Limb (tissue), 2 donors: ENCODE measurements around the gene RMND1.
A peak's percentile ranks its signal among the peaks of the same experiment; 100 is the strongest.
"Not testable (repeated sequence)": the region's sequence is repeated elsewhere in the genome, so short reads cannot be mapped to it uniquely, and the experiment has no call there.

ENCODE experiments used
- DNase-seq, 2 donors: peaks; one replicate each; pipeline ENCODE4 v3.0.0-alpha.2; 2016; ENCODE audit errors: extremely low spot score in 2 of 2

Gene RMND1

GRCh38 chr6:151387175-151387970, 64.6 kb downstream of the RMND1 start:
- DNase-seq: no peak

- DNase-seq: no peak
These were observed 66.7 kb downstream of the RMND1 start for GRCh38 chr6:151385177-151385576.

GRCh38 chr6:151384151-151384550, 67.8 kb downstream of the RMND1 start:
- no peak for DNase-seq

GRCh38 chr6:151382631-151383030, 69.3 kb downstream of the RMND1 start:
- not testable (repeated sequence) for DNase-seq

- DNase-seq: no peak
These were observed 70.2 kb downstream of the RMND1 start for GRCh38 chr6:151381722-151382121.

- no peak for DNase-seq
These were observed 71.1 kb downstream of the RMND1 start for GRCh38 chr6:151380848-151381205.

- no peak for DNase-seq
These were observed 71.7 kb downstream of the RMND1 start for GRCh38 chr6:151379933-151380847.

- DNase-seq: no peak
These were observed 74.8 kb downstream of the RMND1 start for GRCh38 chr6:151377095-151377494.

- DNase-seq: no peak
These were observed 75.5 kb downstream of the RMND1 start for GRCh38 chr6:151376440-151376839.

- DNase-seq: no peak
These were observed 76.1 kb downstream of the RMND1 start for GRCh38 chr6:151375833-151376232.

GRCh38 chr6:151374036-151374683, 77.8 kb downstream of the RMND1 start:
- no peak for DNase-seq

GRCh38 chr6:151372164-151372563, 79.8 kb downstream of the RMND1 start:
- no peak for DNase-seq

GRCh38 chr6:151370509-151371078, 81.3 kb downstream of the RMND1 start:
- peak in 1 of 2 donors; percentile 28 for DNase-seq

GRCh38 chr6:151365233-151365632, 86.7 kb downstream of the RMND1 start:
- no peak for DNase-seq

GRCh38 chr6:151359486-151359885, 92.4 kb downstream of the RMND1 start:
- no peak for DNase-seq

- no peak for DNase-seq
These were observed 93.5 kb downstream of the RMND1 start for GRCh38 chr6:151358475-151358874.

GRCh38 chr6:151357758-151358436, 94.0 kb downstream of the RMND1 start:
- DNase-seq: no peak

- DNase-seq: not testable (repeated sequence)
These were observed 94.9 kb downstream of the RMND1 start for GRCh38 chr6:151356983-151357382.
